Right lung (tissue), 5 donors: ENCODE measurements around the gene LIPK. TPM values are rescaled to one million over a fixed set of nuclear protein-coding genes. Genes with fewer than 3 reads are reported as not detected.
"Not testable (repeated sequence)": the region's sequence is repeated elsewhere in the genome, so short reads cannot be mapped to it uniquely, and the experiment has no call there.

Experiments
- DNase-seq, 2 donors: peaks; one replicate each; pipeline ENCODE4 v3.0.0-alpha.2; 2013
- polyA plus RNA-seq, 5 donors: library from polyadenylated mRNA; unstranded; fragments of 120-200 nt; gene quantifications; one replicate each; pipeline versions ENCODE4 v1.2.1 to v1.2.3, GENCODE V29; 2013; ENCODE audit warnings: inconsistent platforms in 1 of 5, low replicate concordance in 1 of 5; ENCODE audit not compliant: insufficient read length in 5 of 5, insufficient read depth in 1 of 5

Gene LIPK
- polyA plus RNA-seq, 5 donors: not detected

- DNase-seq: not testable (repeated sequence)
Observed at GRCh38 chr10:88709361-88709760, 3.3 kb downstream of the LIPK start.

GRCh38 chr10:88715517-88715916, 9.5 kb downstream of the LIPK start:
- DNase-seq: no peak

GRCh38 chr10:88721392-88721791, 15.3 kb downstream of the LIPK start:
- no peak for DNase-seq

- no peak for DNase-seq
Observed at GRCh38 chr10:88725798-88726197, 19.7 kb downstream of the LIPK start.

- no peak for DNase-seq
Observed at GRCh38 chr10:88728107-88728763, 22.2 kb downstream of the LIPK start.

GRCh38 chr10:88730864-88731263, 24.8 kb downstream of the LIPK start:
- no peak for DNase-seq

- peak in 1 of 2 donors; percentile 2 for DNase-seq
Observed at GRCh38 chr10:88731296-88731695, 25.2 kb downstream of the LIPK start.

GRCh38 chr10:88733215-88733614, 27.2 kb downstream of the LIPK start:
- no peak for DNase-seq

- DNase-seq: no peak
Observed at GRCh38 chr10:88735661-88736060, 29.6 kb downstream of the LIPK start.

- DNase-seq: not testable (repeated sequence)
Observed at GRCh38 chr10:88741921-88742320, 35.9 kb downstream of the LIPK start.

- no peak for DNase-seq
Observed at GRCh38 chr10:88742448-88742847, 36.4 kb downstream of the LIPK start.

- DNase-seq: no peak
Observed at GRCh38 chr10:88744002-88744401, 38.0 kb downstream of the LIPK start.

GRCh38 chr10:88745633-88746032, 39.6 kb downstream of the LIPK start:
- no peak for DNase-seq

- DNase-seq: no peak
Observed at GRCh38 chr10:88754287-88754686, 48.2 kb downstream of the LIPK start.

GRCh38 chr10:88755753-88756152, 49.7 kb downstream of the LIPK start:
- DNase-seq: no peak

- DNase-seq: no peak
Observed at GRCh38 chr10:88756660-88757059, 50.6 kb downstream of the LIPK start.

- DNase-seq: no peak
Observed at GRCh38 chr10:88759366-88760101, 53.5 kb downstream of the LIPK start, which contains the start of gene LIPN. TSS of gene LIPN (plus strand) at chr10:88760020. CDS start at chr10:88761406, 1,386 bp downstream.

- no peak for DNase-seq
Observed at GRCh38 chr10:88762906-88763305, 56.9 kb downstream of the LIPK start.

GRCh38 chr10:88763441-88763840, 57.4 kb downstream of the LIPK start:
- DNase-seq: no peak

GRCh38 chr10:88764110-88764509, 58.1 kb downstream of the LIPK start:
- DNase-seq: no peak

GRCh38 chr10:88765816-88766215, 59.8 kb downstream of the LIPK start:
- DNase-seq: no peak

GRCh38 chr10:88769384-88769783, 63.3 kb downstream of the LIPK start:
- no peak for DNase-seq

GRCh38 chr10:88781206-88781605, 75.2 kb downstream of the LIPK start:
- DNase-seq: no peak
